GM19023 (cell line): ENCODE data around the gene STARD13.
A peak's percentile ranks its signal among the peaks of the same experiment; 100 is the strongest.

Experiments used
- ATAC-seq: cut with Tn5 transposase; IDR thresholded peaks from one replicate; pipeline ENCODE4 v1.9.1; 2021; ENCODE audit warnings: mild to moderate bottlenecking, moderate library complexity; ENCODE audit not compliant: unreplicated experiment

STARD13 gene

DNA sequence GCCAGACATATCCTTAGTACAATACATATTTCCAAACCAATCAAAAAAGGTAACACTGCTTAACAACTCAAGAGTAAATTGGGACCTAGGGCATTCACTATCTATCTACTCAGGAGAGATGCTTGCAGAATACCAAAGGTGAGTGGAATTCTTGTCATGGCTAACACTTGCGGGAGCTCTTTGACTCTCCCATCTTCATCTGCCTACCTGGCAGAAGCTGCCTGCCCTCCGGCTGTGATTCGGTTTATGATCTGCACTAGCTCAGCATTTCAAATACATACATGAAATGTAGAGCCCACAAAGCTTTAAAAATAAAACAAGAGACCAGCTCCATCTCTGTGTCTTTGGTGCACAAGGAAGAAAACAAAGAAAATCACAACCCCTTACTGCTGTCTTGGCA is 127.3 kb downstream of the STARD13 start:
- ATAC-seq: no peak

GRCh38 chr13:33154911-33155310 is 130.6 kb downstream of the STARD13 start:
- no peak for ATAC-seq

- ATAC-seq: no peak
Observed at GRCh38 chr13:33153421-33154404, 131.8 kb downstream of the STARD13 start.

DNA sequence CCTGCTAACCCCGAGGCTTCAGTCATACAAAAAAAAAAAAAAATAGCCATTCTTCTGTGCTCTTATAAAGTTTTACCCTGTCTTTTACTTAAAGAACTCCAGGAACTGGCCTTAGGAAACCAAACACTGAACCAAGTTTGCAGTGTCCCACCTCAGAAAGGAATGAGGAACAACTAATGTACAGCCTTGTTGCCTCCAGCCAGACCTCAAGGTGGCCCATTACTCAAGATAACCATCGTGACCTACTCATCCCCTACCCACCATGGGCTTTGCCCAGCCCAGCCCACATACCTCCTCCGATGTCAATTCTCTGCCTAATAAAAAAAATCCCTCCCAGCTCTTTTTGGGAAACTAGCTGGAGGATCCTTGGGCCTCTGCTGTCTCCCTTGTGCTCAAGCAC is 133.2 kb downstream of the STARD13 start:
- ATAC-seq: no peak

- ATAC-seq: no peak
Observed at GRCh38 chr13:33150662-33151061, 134.9 kb downstream of the STARD13 start.

GRCh38 chr13:33150126-33150525 is 135.4 kb downstream of the STARD13 start:
- no peak for ATAC-seq

DNA sequence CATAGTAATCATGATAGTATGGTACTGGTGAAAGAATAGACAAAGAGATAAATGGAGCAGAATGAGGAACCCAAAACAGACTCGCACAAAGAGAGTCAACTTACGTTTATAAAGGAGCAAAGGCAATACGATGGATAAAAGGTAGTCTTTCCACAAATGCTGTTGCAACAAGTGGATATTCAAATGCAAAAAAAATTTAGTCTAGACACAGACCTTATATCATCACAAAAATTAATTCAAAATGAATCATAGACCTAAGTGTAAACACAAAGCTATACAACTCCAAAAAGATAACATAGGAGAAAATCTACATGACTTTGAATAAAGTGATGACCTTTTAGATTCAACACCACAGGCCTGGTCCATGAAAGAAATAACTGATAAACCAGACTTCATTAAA is 137.7 kb downstream of the STARD13 start:
- ATAC-seq: no peak

- peak; percentile 78 for ATAC-seq
Observed at GRCh38 chr13:33146843-33147611, 138.5 kb downstream of the STARD13 start.

- ATAC-seq: no peak
Observed at GRCh38 chr13:33145667-33146066, 139.9 kb downstream of the STARD13 start.

DNA sequence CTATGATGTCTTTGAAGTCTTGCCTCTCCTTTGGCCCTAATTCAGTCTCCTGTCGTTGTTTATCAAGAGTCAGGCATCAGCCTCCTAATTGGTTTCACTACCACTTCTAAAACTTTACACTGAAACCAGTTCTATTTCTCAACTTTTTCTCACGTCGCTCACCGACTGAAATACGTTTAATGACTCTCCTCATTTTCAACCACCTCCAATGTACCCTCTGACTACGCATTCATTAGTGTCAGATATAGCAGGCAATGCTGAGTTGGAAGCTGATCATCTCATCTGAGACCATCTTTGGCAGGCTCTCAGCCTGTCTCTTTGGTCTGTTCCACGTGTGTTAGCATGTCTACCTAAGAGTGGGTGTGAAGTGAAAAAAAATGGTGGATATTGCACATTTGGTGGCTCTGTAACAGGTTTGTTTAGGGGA is 141.2 kb downstream of the STARD13 start:
- no peak for ATAC-seq

- no peak for ATAC-seq
Observed at GRCh38 chr13:33139780-33140535, 145.6 kb downstream of the STARD13 start.

DNA sequence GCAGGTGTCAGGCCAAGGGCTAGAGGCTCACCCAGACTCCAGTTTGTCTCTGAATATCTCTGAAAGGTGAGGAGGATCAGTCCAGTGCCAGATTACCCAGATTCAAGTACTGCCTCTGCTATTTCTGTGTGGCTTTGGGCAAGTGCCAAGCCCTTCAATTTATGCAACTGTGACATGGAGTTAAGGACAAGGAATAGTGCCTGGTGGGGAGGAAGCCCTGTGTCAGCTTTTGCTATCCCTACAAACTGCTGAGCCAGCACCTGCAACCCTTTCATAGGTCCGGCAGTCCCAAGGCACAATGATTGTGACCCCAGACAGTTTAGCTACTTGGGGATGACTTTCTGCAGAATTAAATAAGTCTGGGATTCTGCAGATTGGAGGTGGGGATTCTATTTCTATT is 146.4 kb downstream of the STARD13 start:
- no peak for ATAC-seq

- ATAC-seq: no peak
Observed at GRCh38 chr13:33138441-33138840, 147.1 kb downstream of the STARD13 start.

GRCh38 chr13:33137721-33138120 is 147.8 kb downstream of the STARD13 start:
- no peak for ATAC-seq

- ATAC-seq: peak; percentile 57
Observed at GRCh38 chr13:33135097-33135496, 150.5 kb downstream of the STARD13 start.

DNA sequence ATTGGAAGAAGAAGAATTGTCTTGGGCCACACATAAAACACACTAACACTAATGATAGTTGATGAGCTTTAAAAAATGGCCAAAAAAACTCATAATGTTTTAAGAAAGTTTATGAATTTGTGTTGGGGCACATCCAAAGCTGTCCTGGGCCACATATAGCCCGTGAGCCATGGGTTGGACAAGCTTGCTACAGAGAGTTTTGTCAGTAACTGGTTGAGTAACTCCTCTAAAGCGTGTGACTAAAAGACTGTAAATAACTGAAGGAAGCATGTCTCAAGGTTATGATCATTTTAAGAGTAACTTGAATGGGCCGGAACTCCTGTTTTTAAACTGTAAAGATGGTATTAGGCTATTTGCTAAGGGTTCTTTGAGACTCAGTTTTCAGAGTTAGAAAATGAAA is 151.3 kb downstream of the STARD13 start:
- ATAC-seq: no peak

- ATAC-seq: no peak
Observed at GRCh38 chr13:33132644-33133440, 152.7 kb downstream of the STARD13 start.

GRCh38 chr13:33129886-33130285 is 155.7 kb downstream of the STARD13 start:
- ATAC-seq: no peak

- no peak for ATAC-seq
Observed at GRCh38 chr13:33129094-33129832, 156.3 kb downstream of the STARD13 start.

DNA sequence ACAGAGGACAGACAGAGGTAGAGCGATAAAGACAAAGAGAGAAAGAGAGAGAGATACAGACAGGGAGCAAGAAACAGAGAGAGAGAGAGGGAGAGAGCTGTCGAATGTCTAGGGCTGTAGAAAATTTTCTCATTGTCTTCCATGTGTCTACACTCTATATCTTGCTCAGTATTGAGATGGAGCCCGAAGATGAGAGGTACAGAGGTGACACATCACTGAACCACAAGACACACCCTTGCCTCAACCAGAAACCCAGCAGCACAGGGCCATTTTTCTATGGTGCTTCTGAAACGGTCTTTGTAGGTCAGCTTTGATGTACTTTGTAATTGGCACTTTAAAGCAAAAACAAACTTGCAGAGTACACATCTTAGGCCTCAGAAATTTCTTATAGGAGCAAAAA is 157.4 kb downstream of the STARD13 start:
- ATAC-seq: no peak
